Endothelial cell of umbilical vein (primary cell): ENCODE measurements around the gene PCNX1. TPM values are rescaled to one million over a fixed set of nuclear protein-coding genes. Genes with fewer than 3 reads are reported as not detected.

ENCODE experiments used
- BruUV-seq: library from RNA; stranded (reverse); fragments of 400-500 nt; replicated peaks from 2 replicates; lab custom pipeline; 2021; lab: Mats Ljungman, UMichigan
- CTCF ChIA-PET: fragments of 300-600, 350-600 bp; sonication (Branson Sonifier 250); formaldehyde crosslinking; loops from one replicate; lab custom pipeline; 2021; ENCODE audit warnings: antibody characterized with exemption, inconsistent platforms; lab: Charles Lee
- POLR2A ChIA-PET: fragments of 300-600, 350-600 bp; sonication (Branson Sonifier 250); formaldehyde crosslinking; loops from one replicate; lab custom pipeline; 2021; ENCODE audit warnings: antibody characterized with exemption, inconsistent platforms; lab: Charles Lee
- DNase-seq: peaks from one replicate; pipeline ENCODE4 v3.0.0-alpha.2; 2011; ENCODE audit warnings: low read depth, low spot score
- FAIRE-seq: peaks from 2 replicates; lab custom pipeline; 2011; peaks lifted over from hg19 to GRCh38; lab: Jason Lieb, UNC
- H2AFZ ChIP-seq: 2 replicates; pipeline ENCODE4 v1.6.0; 2012; ENCODE audit warnings: low read depth, low read length, control low read depth, inconsistent platforms
- H3K27ac ChIP-seq: 2 replicates; pipeline ENCODE4 v1.5.1; 2011; ENCODE audit warnings: low read depth, mild to moderate bottlenecking, control low read depth, low read length, moderate library complexity; ENCODE audit not compliant: insufficient read depth
- H3K27me3 ChIP-seq, 2 experiments: 2 replicates each; pipeline versions ENCODE4 v1.6.0 to v1.6.1; 2011; ENCODE audit warnings: low read length in 2 of 2, mixed read lengths in 1 of 2; ENCODE audit not compliant: control insufficient read depth in 2 of 2, insufficient read depth in 2 of 2
- H3K36me3 ChIP-seq, 2 experiments: 2 replicates in 1 of 2; 3 replicates in 1 of 2; pipeline ENCODE4 v1.5.1; 2011; ENCODE audit warnings: low read length in 2 of 2, mild to moderate bottlenecking in 1 of 2, moderate library complexity in 1 of 2; ENCODE audit not compliant: control insufficient read depth in 2 of 2, insufficient read depth in 2 of 2; ENCODE audit errors: extremely low read depth in 1 of 2
- H3K4me1 ChIP-seq: 3 replicates; pipeline ENCODE4 v1.5.1; 2011; ENCODE audit warnings: mild to moderate bottlenecking, low read length; ENCODE audit not compliant: control insufficient read depth, insufficient read depth; ENCODE audit errors: extremely low read depth
- H3K4me2 ChIP-seq: 2 replicates; pipeline ENCODE4 v1.6.1; 2011; ENCODE audit warnings: low read length, control low read depth, mixed read lengths; ENCODE audit not compliant: insufficient read depth
- H3K4me3 ChIP-seq, 3 experiments: fragments of 200-600 bp in 1 of 3; sonication (generic), shearing (Covaris generic) in 1 of 3; replicated peaks in 1 of 3; 2 replicates each; pipeline ENCODE4 v1.5.1; 2011 to 2016; ENCODE audit warnings: control low read depth in 3 of 3, low read length in 3 of 3, mild to moderate bottlenecking in 2 of 3, inconsistent platforms in 1 of 3, low read depth in 1 of 3, moderate library complexity in 1 of 3; ENCODE audit not compliant: insufficient read depth in 1 of 3
- H3K79me2 ChIP-seq: 2 replicates; pipeline ENCODE4 v1.6.0; 2012; ENCODE audit warnings: low read length, inconsistent platforms; ENCODE audit not compliant: control insufficient read depth, insufficient read depth
- H3K9ac ChIP-seq: replicated peaks from 2 replicates; pipeline ENCODE3; 2011; ENCODE audit warnings: low read length, control low read depth; ENCODE audit not compliant: insufficient read depth; ENCODE audit errors: extremely low read depth
- H3K9me1 ChIP-seq: replicated peaks from 3 replicates; pipeline ENCODE4 v1.6.0; 2011; ENCODE audit warnings: mild to moderate bottlenecking, low read length; ENCODE audit not compliant: control insufficient read depth, insufficient read depth; ENCODE audit errors: extremely low read depth
- H3K9me3 ChIP-seq: replicated peaks from 2 replicates; pipeline ENCODE4 v1.5.1; 2012; ENCODE audit warnings: low read length, inconsistent platforms; ENCODE audit not compliant: control insufficient read depth, insufficient read depth
- H4K20me1 ChIP-seq: replicated peaks from 2 replicates; pipeline ENCODE3; 2011; ENCODE audit warnings: mild to moderate bottlenecking, low read length; ENCODE audit not compliant: control insufficient read depth, insufficient read depth; ENCODE audit errors: extremely low read depth
- CTCF ChIP-seq, 2 donors: IDR thresholded peaks; 1 replicate in 1 of 2; 2 replicates in 1 of 2; pipeline ENCODE4 v1.5.1; 2011; ENCODE audit warnings: low read length in 2 of 2, mild to moderate bottlenecking in 2 of 2, moderate library complexity in 2 of 2, control low read depth in 1 of 2, inconsistent platforms in 1 of 2, low read depth in 1 of 2; ENCODE audit not compliant: insufficient read depth in 1 of 2; ENCODE audit errors: extremely low read depth in 1 of 2
- EZH2 ChIP-seq: IDR thresholded peaks from 2 replicates; pipeline ENCODE4 v1.6.1; 2012; ENCODE audit warnings: borderline replicate concordance, low read depth, mild to moderate bottlenecking, moderate library complexity, low read length, inconsistent platforms; ENCODE audit not compliant: severe bottlenecking
- FOS ChIP-seq: IDR thresholded peaks from 2 replicates; pipeline ENCODE4 v1.6.1; 2011; ENCODE audit warnings: mild to moderate bottlenecking, low read length, moderate library complexity, borderline replicate concordance; ENCODE audit not compliant: insufficient read depth
- GATA2 ChIP-seq: IDR thresholded peaks from 2 replicates; pipeline ENCODE4 v1.7.0; 2011; ENCODE audit warnings: low read depth, mild to moderate bottlenecking, moderate library complexity, mixed read lengths, low read length; ENCODE audit not compliant: insufficient read length, insufficient read depth
- JUN ChIP-seq: IDR thresholded peaks from 2 replicates; pipeline ENCODE4 v1.6.1; 2011; ENCODE audit warnings: borderline replicate concordance, low read depth; ENCODE audit not compliant: insufficient read length, insufficient read depth
- MAX ChIP-seq: IDR thresholded peaks from 2 replicates; pipeline ENCODE4 v1.6.1; 2011; ENCODE audit not compliant: insufficient read depth, insufficient read length
- MYC ChIP-seq: IDR thresholded peaks from one replicate; pipeline ENCODE4 v1.6.1; 2011; ENCODE audit warnings: mild to moderate bottlenecking, low read depth, low read length
- POLR2A ChIP-seq: IDR thresholded peaks from 2 replicates; pipeline ENCODE4 v1.6.1; 2012; ENCODE audit warnings: low read depth, mild to moderate bottlenecking, control low read depth, low read length
- POLR2AphosphoS5 ChIP-seq: IDR thresholded peaks from 2 replicates; pipeline ENCODE4 v1.6.1; 2012; ENCODE audit warnings: low read depth, mild to moderate bottlenecking, control low read depth, low read length, moderate library complexity; ENCODE audit not compliant: insufficient read depth
- dilution Hi-C: fragments of 300-500 bp; cut with MboI; formaldehyde crosslinking; loops from one replicate; pipeline ENCODE4 v1.15.0; 2019; ENCODE audit warnings: low sequenced_read_pairs; ENCODE audit not compliant: extremely low pct_ligation_motif_present
- intact Hi-C: fragments of 100-400 bp; cut with micrococcal nuclease; formaldehyde crosslinking; loops from one replicate; pipeline ENCODE4 v1.10.0; 2022
- polyA plus RNA-seq, 4 experiments: library from polyadenylated mRNA; depleted of rRNA in 3 of 4; stranded (reverse) in 3 of 4; unstranded in 1 of 4; fragments of >200 nt; gene quantifications; 2 replicates each; pipeline versions ENCODE4 v1.2.1 to v1.2.3, GENCODE V29; 2011 to 2012; ENCODE audit warnings: missing spikeins in 1 of 4
- total RNA-seq: library from RNA; stranded (reverse); gene quantifications from 2 replicates; pipeline ENCODE4 v1.2.3, GENCODE V29; 2021

Gene PCNX1
- total and polyA plus RNA-seq, 2 donors (not counting 3 experiments of a cell fraction or from before 2014, with no cell fraction given), result 21.4 to 40.5 TPM

- Histone ChIP-seq H3K27ac (no peak overlapping the region), H3K27me3 (peaks cover 64 to 81% of the 10 kb centered on the region in 2 experiments), H3K4me2 (no peak overlapping the region), H3K4me1 (no peaks in the 10 kb centered on the region), H4K20me1 (no peaks in the 10 kb centered on the region), H3K36me3 (no peaks in the 10 kb centered on the region), H3K9me3 (no peaks in the 10 kb centered on the region), H3K9me1 (no peaks in the 10 kb centered on the region), H3K4me3 (no peak overlapping the region), H3K9ac (no peak overlapping the region), H2AFZ (no peak overlapping the region), H3K79me2 (no peaks in the 10 kb centered on the region)
- intact Hi-C loops, result no loop called here
- dilution Hi-C loops, result no loop called here
- DNase-seq, result no peak
- BruUV-seq, result no TSS peak
- no peak for TF ChIP-seq POLR2A
- TF ChIP-seq JUN, result no peak
- TF ChIP-seq CTCF (IDR thresholded peaks at IDR 0.05; ENCODE audit: extremely low read depth in 1 of 2, insufficient read depth in 1 of 2, low read depth in 1 of 2, low read length in 2 of 2), result no peak
- no peak for TF ChIP-seq FOS
- no peak for TF ChIP-seq GATA2
- no peak for TF ChIP-seq EZH2
- no peak for TF ChIP-seq POLR2AphosphoS5
- TF ChIP-seq MYC, result no peak
- TF ChIP-seq MAX, result no peak
- POLR2A ChIA-PET, result no interaction called here
- no peak for FAIRE-seq
- CTCF ChIA-PET, result no interaction called here
Measured at GRCh38 chr14:70893858-70894291, 13.4 kb upstream of the PCNX1 start.
